A549 (cell line): ENCODE results near the gene SALL3. TPM values are rescaled to one million over a fixed set of nuclear protein-coding genes. Genes with fewer than 3 reads are reported as not detected.

Source experiments
- ATAC-seq, 2 experiments: fragments of 200-7000 bp in 1 of 2; fragments of >200 bp in 1 of 2; cut with Nextera tagmentation in 1 of 2; cut with Tn5 transposase in 1 of 2; 3 replicates each; pipeline versions ENCODE4 v1.8.0 to v1.9.1; 2018 to 2020; ENCODE audit warnings: mild to moderate bottlenecking in 1 of 2, moderate library complexity in 1 of 2
- CTCF ChIA-PET: fragments of 300-600 bp; sonication (Branson Sonifier 250); formaldehyde crosslinking; extraction: SDS; loops from one replicate; lab custom pipeline; 2021; ENCODE audit warnings: antibody characterized with exemption, inconsistent platforms; lab: Yijun Ruan, JAX
- POLR2A ChIA-PET: fragments of 350-600 bp; formaldehyde crosslinking; extraction: SDS; loops from one replicate; lab custom pipeline; 2021; ENCODE audit warnings: antibody characterized with exemption, inconsistent platforms; lab: Yijun Ruan, JAX
- DNase-seq, 2 experiments: peaks; one replicate each; pipeline versions ENCODE4 v3.0.0 to v3.0.0-alpha.2; 2011 to 2016; ENCODE audit warnings: low read depth in 1 of 2, low spot score in 1 of 2
- FAIRE-seq: peaks from 2 replicates; lab custom pipeline; 2011; peaks lifted over from hg19 to GRCh38; lab: Jason Lieb, UNC
- H3K27ac ChIP-seq, 2 experiments: fragments of >200 bp; sonication (Bioruptor Twin); formaldehyde crosslinking; 3 replicates each; pipeline ENCODE4 v1.5.1; 2016 to 2017
- H3K4me1 ChIP-seq: fragments of >200 bp; sonication (Bioruptor Twin); formaldehyde crosslinking; 3 replicates; pipeline ENCODE4 v1.6.1; 2016
- H3K4me2 ChIP-seq: fragments of >200 bp; sonication (Bioruptor Twin); formaldehyde crosslinking; 3 replicates; pipeline ENCODE4 v1.6.1; 2016
- H3K4me3 ChIP-seq: fragments of >200 bp; sonication (Bioruptor Twin); formaldehyde crosslinking; 3 replicates; pipeline ENCODE4 v1.5.1; 2016
- H3K9me3 ChIP-seq: fragments of >200 bp; sonication (Bioruptor Twin); formaldehyde crosslinking; 3 replicates; pipeline ENCODE4 v1.6.1; 2016
- BHLHE40 ChIP-seq: IDR thresholded peaks from 2 replicates; pipeline ENCODE4 v1.6.1; 2012; ENCODE audit warnings: low read depth, low read length, inconsistent platforms
- CBX2 ChIP-seq: fragments of 200-600 bp; sonication (generic); IDR thresholded peaks from 2 replicates; pipeline ENCODE4 v1.6.1; 2016; ENCODE audit warnings: low read depth, mild to moderate bottlenecking, borderline replicate concordance
- CBX8 ChIP-seq: fragments of 200-600 bp; sonication (generic); IDR thresholded peaks from 2 replicates; pipeline ENCODE4 v1.6.1; 2016
- CHD2 ChIP-seq: fragments of 150-350 bp; IDR thresholded peaks from 2 replicates; pipeline ENCODE4 v1.6.1; 2014; ENCODE audit warnings: low read length; ENCODE audit not compliant: partially characterized antibody
- FOSL2 ChIP-seq, 2 experiments: fragments of 450-650 bp in 1 of 2; fragments of >200 bp in 1 of 2; sonication (Bioruptor Twin) in 1 of 2; formaldehyde crosslinking; IDR thresholded peaks; 2 replicates each; pipeline versions ENCODE4 v1.5.0 to v1.6.1; 2016 to 2020; ENCODE audit warnings: mild to moderate bottlenecking in 1 of 2, moderate library complexity in 1 of 2
- HDAC2 ChIP-seq: fragments of 200-600 bp; sonication (generic); IDR thresholded peaks from 2 replicates; pipeline ENCODE4 v1.6.1; 2016
- HOXA7 ChIP-seq: fragments of 250-450 bp; sonication (Bioruptor Pico); IDR thresholded peaks from 2 replicates; pipeline ENCODE4 v1.5.0; 2020; ENCODE audit warnings: mild to moderate bottlenecking, moderate library complexity
- HOXB13 ChIP-seq: fragments of 250-450 bp; sonication (Bioruptor Pico); IDR thresholded peaks from 2 replicates; pipeline ENCODE4 v1.5.0; 2020; ENCODE audit warnings: low read depth, mild to moderate bottlenecking, moderate library complexity
- HOXB5 ChIP-seq: fragments of 250-450 bp; sonication (Bioruptor Pico); IDR thresholded peaks from 2 replicates; pipeline ENCODE4 v1.5.0; 2020; ENCODE audit warnings: mild to moderate bottlenecking, moderate library complexity
- NFE2L2 ChIP-seq: fragments of 150-350 bp; conservative IDR thresholded peaks from 2 replicates; pipeline ENCODE4 v1.6.1; 2014; ENCODE audit warnings: low read length
- POLR2AphosphoS2 ChIP-seq: conservative IDR thresholded peaks from 2 replicates; pipeline ENCODE4 v1.6.1; 2012; ENCODE audit warnings: low read length, improper control_type of control experiment, inconsistent platforms
- ZC3H11A ChIP-seq: fragments of 450-650 bp; IDR thresholded peaks from 2 replicates; pipeline ENCODE4 v1.6.1; 2014; ENCODE audit warnings: antibody characterized with exemption, mild to moderate bottlenecking
- ZFP36 ChIP-seq: fragments of 450-650 bp; IDR thresholded peaks from 2 replicates; pipeline ENCODE4 v1.6.1; 2014; ENCODE audit warnings: borderline replicate concordance; ENCODE audit not compliant: partially characterized antibody
- ZNF302 ChIP-seq: fragments of 250-450 bp; sonication (Bioruptor Pico); IDR thresholded peaks from 2 replicates; pipeline ENCODE4 v1.9.0; 2021; ENCODE audit warnings: inconsistent platforms, mild to moderate bottlenecking, moderate library complexity
- WGBS: methylation state at CpG from one replicate; pipeline ENCODE4 v1.1.6; 2017; ENCODE audit errors: missing lambda C conversion rate; 5-methylcytosine and 5-hydroxymethylcytosine counted together
- polyA plus RNA-seq, 4 experiments: library from polyadenylated mRNA; depleted of rRNA in 3 of 4; stranded (reverse); fragments of >200 nt; fragmentation: RNase III in 1 of 4; extraction: RNeasy Plus Mini Kit Qiagen cat#74134 plus additional on column Dnase treatment in 1 of 4; gene quantifications; 2 replicates in 3 of 4; 3 replicates in 1 of 4; pipeline ENCODE4 v1.2.3, GENCODE V29; 2011 to 2017
- TF ChIP-seq, protein P1 (sequence below): fragments of 250-450 bp; sonication (Bioruptor Pico); IDR thresholded peaks from 2 replicates; pipeline ENCODE4 v1.5.0; 2021; ENCODE audit warnings: mild to moderate bottlenecking, moderate library complexity, borderline replicate concordance
- TF ChIP-seq, protein P2 (sequence below): IDR thresholded peaks from 2 replicates; pipeline ENCODE4 v1.6.1; 2012; ENCODE audit warnings: low read depth, borderline replicate concordance
- TF ChIP-seq, protein P3 (sequence below): fragments of >200 bp; sonication (Bioruptor Twin); formaldehyde crosslinking; IDR thresholded peaks from 3 replicates; pipeline ENCODE4 v1.5.1; 2016
- TF ChIP-seq, protein P4 (sequence below): fragments of 250-450 bp; sonication (Bioruptor Pico); IDR thresholded peaks from 2 replicates; pipeline ENCODE4 v1.5.0; 2020; ENCODE audit warnings: low read depth, mild to moderate bottlenecking, moderate library complexity

Gene SALL3
- polyA plus RNA-seq, 2 of the 4 experiments (the other 2 are of a cell fraction) = not detected

DNA sequence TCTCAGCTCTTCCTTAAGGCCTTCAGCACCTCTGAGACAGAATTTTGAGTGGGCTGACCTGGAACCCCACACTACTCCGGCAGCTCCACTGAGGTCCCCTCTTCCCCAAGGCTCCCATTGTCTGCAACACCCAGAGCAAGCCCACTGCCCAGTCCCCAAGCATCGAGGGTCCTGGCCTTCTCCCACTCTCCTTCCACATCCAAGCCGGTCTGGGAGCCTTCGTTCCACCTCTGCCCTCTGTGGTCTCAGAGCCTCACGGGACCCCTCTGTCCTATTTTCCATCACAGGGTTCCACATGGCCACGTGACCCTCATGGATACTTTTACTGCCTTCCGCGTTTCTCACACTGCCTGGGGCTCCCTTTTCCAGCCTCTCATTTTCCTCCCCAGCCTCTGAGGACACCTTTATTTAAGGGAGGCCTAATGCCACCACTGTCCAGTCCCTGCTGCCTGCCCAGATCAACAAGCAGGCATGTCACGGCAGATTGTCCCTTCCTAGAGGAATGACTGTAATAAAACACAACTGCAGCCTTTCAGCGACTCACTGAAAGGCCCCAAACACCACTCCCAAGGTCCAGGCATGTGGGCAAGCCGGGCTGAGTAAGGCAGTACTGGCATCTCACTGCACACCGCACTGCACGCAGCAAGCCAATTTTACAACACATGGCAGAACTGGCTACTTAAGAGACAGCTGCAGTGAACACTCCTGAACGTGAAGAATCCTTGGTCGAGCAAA is 7.9 kb upstream of the SALL3 start (continued):
- TF ChIP-seq CBX2 = no peak
- TF ChIP-seq, protein P1, sequence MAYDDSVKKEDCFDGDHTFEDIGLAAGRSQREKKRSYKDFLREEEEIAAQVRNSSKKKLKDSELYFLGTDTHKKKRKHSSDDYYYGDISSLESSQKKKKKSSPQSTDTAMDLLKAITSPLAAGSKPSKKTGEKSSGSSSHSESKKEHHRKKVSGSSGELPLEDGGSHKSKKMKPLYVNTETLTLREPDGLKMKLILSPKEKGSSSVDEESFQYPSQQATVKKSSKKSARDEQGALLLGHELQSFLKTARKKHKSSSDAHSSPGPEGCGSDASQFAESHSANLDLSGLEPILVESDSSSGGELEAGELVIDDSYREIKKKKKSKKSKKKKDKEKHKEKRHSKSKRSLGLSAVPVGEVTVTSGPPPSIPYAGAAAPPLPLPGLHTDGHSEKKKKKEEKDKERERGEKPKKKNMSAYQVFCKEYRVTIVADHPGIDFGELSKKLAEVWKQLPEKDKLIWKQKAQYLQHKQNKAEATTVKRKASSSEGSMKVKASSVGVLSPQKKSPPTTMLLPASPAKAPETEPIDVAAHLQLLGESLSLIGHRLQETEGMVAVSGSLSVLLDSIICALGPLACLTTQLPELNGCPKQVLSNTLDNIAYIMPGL (CRISPR knock-in tag) = no peak

DNA sequence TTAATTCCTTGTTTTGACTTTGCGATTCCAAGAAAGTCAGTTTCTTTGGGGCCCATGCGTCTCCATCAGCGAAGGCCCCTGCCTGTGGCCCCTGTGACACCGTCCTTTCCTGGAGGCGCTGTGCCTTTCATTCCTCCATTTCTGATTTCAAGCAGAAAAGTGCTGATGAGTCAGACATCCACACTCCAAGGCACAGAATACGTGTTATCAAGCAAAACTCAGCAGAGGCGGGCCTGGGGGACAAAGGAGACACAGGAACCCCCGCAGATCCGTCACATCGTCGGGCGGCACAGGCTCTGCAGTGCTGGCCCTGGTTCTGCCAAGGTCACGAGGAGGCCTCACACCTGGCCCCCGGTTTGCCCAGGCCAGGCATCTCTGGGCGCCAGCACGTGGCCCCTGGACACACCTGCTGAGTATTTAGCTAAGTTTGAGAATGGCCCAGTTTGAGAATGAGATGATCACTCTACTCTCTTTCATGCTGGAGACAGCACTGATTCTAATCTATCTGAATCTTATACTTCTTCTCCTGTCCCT is 7.2 kb upstream of the SALL3 start:
- 66% methylated on average over 16 of the region's 16 CpGs for WGBS
- ATAC-seq (no peak), DNase-seq (no peak), FAIRE-seq (no peak)
- Histone ChIP-seq H3K4me3 (no peak overlapping the region), H3K9me3 (no peaks in the 10 kb centered on the region), H3K4me2 (no peak overlapping the region), H3K4me1 (no peaks in the 10 kb centered on the region), H3K27ac (no peak overlapping the region)
- ChIA-PET CTCF (interaction anchor here (0.7 kb wide), 1 partner anchor 14 kb away, joined by 3 read pairs; no protein-coding TSS in a partner anchor), POLR2A (no interaction called here)
- TF ChIP-seq ZC3H11A = no peak

DNA sequence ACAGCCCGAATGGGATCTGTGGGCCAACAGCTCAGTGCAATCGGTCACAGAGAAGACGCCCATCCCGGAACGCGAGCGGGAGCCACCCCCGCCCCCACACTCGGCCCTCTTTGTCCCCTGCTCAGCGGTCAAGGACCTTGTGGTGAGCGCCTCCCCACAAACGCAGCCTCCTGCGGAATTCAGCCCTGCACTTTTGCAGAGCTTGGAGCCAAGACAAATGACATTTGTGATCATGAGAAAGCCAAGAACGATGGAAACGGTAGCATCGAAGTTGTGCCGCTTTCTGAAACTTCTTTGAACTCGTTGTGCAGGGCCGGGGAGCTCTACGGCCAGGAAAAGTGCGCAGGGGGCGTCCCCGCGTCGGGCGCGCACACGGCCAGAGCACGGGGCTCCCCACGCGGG is 6.7 kb upstream of the SALL3 start:
- CTCF ChIA-PET = no interaction called here
- no peaks in the 10 kb centered on the region for H3K4me1 ChIP-seq
- TF ChIP-seq HDAC2 (no peak), HOXA7 (CRISPR knock-in tag) (no peak)
- H3K27ac ChIP-seq = no peak overlapping the region
- H3K9me3 ChIP-seq = no peaks in the 10 kb centered on the region
- H3K4me2 ChIP-seq = no peak overlapping the region
- no peak for FAIRE-seq
- no peak overlapping the region for H3K4me3 ChIP-seq
- no peak for DNase-seq
- POLR2A ChIA-PET = no interaction called here
- WGBS = 45% methylated on average over 12 of the region's 31 CpGs
- ATAC-seq = no peak

DNA sequence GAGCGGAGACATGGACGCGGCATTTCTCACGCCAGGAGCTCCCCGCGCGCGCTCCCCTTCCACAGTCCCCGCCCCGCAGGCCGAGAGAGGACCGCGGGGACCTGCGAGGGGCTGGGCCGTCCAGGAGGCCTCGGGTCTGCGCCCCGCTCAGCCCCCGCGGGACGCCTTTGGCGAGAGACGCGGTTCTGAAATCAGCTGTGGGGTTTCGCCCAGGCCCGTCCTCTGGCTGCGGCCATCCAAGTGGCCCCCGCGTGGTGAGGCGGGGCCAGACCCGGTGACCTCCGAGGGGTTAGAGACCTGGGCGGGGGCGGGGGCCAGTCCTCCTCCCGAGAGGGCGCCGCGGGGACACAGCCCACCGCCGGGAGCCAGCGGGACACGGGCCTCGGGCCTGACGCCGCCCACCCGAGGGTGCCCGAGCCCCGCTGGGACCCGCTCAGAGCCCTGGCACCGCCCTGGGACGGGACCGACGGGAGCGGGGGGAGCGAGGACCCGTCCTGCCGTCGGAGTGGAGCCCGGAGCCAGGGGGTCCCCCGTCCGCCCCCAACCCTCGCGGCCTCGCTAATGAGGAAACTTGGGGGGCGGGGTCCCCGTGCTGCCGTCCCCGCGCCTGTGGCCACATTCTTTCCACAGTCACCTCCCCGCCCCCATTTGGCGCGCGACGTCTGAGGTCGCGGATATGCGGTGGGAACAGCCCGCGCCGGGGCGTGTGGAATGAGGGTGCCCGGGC is 6.1 kb upstream of the SALL3 start:
- Histone ChIP-seq H3K27ac (no peak overlapping the region), H3K4me1 (no peaks in the 10 kb centered on the region)
- 20% methylated on average over 1 of the region's 82 CpGs for WGBS
- TF ChIP-seq ZFP36 (no peak), ZNF302 (CRISPR knock-in tag) (no peak), CBX2 (no peak), HOXB5 (CRISPR knock-in tag) (no peak), FOSL2 (IDR thresholded peaks at IDR 0.05) (no peak), FOSL2 (CRISPR knock-in tag; IDR thresholded peaks at IDR 0.05) (no peak), ZC3H11A (no peak), BHLHE40 (no peak), CHD2 (no peak), HOXB13 (CRISPR knock-in tag) (no peak), CBX8 (no peak), POLR2AphosphoS2 (no peak), NFE2L2 (no peak)
- TF ChIP-seq, protein P1 (CRISPR knock-in tag) = no peak
- TF ChIP-seq, protein P2, sequence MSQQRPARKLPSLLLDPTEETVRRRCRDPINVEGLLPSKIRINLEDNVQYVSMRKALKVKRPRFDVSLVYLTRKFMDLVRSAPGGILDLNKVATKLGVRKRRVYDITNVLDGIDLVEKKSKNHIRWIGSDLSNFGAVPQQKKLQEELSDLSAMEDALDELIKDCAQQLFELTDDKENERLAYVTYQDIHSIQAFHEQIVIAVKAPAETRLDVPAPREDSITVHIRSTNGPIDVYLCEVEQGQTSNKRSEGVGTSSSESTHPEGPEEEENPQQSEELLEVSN = no peak
- TF ChIP-seq, protein P3, sequence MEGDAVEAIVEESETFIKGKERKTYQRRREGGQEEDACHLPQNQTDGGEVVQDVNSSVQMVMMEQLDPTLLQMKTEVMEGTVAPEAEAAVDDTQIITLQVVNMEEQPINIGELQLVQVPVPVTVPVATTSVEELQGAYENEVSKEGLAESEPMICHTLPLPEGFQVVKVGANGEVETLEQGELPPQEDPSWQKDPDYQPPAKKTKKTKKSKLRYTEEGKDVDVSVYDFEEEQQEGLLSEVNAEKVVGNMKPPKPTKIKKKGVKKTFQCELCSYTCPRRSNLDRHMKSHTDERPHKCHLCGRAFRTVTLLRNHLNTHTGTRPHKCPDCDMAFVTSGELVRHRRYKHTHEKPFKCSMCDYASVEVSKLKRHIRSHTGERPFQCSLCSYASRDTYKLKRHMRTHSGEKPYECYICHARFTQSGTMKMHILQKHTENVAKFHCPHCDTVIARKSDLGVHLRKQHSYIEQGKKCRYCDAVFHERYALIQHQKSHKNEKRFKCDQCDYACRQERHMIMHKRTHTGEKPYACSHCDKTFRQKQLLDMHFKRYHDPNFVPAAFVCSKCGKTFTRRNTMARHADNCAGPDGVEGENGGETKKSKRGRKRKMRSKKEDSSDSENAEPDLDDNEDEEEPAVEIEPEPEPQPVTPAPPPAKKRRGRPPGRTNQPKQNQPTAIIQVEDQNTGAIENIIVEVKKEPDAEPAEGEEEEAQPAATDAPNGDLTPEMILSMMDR = no peak
- TF ChIP-seq, protein P4, sequence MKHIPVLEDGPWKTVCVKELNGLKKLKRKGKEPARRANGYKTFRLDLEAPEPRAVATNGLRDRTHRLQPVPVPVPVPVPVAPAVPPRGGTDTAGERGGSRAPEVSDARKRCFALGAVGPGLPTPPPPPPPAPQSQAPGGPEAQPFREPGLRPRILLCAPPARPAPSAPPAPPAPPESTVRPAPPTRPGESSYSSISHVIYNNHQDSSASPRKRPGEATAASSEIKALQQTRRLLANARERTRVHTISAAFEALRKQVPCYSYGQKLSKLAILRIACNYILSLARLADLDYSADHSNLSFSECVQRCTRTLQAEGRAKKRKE (CRISPR knock-in tag) = no peak
- TF ChIP-seq, all 56 proteins: peak for 0
- ChIA-PET POLR2A (no interaction called here), CTCF (no interaction called here)
- no peaks in the 10 kb centered on the region for H3K9me3 ChIP-seq
- FAIRE-seq (no peak), ATAC-seq (no peak), DNase-seq (no peak)
- peak overlapping the region; percentile 30; the same call in 2 of the 3 replicates for H3K4me2 ChIP-seq
- no peak overlapping the region for H3K4me3 ChIP-seq
